Measurements from ENCODE around the gene ABHD14A. TPM values are rescaled to one million over a fixed set of nuclear protein-coding genes. Genes with fewer than 3 reads are reported as not detected.

Gene ABHD14A
- polyA plus RNA-seq, 1 donor = 16.1 TPM

DNA sequence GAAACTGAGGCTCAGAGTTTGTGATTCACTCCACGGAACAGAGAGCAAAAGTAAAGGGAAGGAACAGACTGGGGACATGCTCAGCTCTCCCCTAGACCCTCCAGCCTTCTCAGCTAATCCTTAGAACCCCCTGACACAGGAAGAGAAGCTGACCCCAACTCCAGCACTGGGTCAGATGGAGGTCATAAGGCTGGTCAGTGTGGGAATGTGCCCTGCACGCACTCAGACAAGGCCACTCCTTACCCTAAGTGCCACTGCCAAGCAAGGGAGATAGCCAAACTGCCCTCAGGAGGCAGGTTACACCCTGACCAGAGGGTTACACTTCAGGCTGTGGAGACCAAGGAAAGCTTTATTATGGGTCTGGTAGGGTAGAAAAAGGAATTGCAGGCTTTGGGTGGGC lies 19.7 kb downstream of the ABHD14A start:
- no peak for DNase-seq (ENCODE audit: low read depth)

DNA sequence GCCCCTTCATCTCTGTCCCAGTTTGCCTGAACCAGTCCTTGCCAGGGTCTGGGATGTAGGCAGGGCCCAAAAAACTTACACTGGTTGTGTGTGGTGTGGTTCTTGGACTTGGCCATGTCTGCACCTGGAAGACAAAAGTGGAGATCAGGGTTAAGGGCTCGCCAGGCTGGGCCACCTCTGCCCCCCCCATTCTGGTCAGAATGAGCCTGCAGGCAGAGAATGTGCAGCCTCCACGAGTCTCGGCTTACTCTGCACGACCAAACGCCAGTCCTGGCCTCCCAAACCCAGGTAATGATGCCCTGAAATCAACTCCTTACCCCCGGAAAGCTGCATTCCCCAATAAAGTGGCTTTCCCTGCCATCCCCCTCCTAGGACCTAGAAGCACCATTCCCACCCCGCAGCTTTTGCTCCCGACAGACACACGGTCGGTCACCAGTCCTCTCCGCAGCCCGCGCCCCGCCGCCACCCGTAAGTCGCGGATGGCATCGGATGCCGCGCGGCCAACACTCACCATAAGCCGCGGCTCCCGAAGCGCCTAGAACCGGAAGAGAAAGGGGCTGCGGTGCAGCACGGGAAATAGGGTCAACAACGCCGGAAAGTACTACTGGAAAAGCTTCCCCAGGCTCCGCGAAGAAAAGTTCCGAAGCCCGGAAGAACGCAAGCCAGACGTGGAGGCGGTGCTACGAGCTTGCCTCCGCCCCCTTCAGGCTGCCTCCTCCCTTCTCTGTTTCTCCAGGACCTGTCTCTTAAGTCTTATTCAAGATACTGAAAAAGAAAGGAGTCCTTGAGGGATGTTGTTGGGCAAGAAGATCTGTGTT lies 20.7 kb downstream of the ABHD14A start, which contains the start of gene RPL29:
Gene RPL29, minus strand, starts transcription at position 550 of the 818 bp plus-strand sequence. Its CDS starts 434 bp downstream, at position 116.
- peak; percentile 92 for DNase-seq (ENCODE audit: low read depth)

DNA sequence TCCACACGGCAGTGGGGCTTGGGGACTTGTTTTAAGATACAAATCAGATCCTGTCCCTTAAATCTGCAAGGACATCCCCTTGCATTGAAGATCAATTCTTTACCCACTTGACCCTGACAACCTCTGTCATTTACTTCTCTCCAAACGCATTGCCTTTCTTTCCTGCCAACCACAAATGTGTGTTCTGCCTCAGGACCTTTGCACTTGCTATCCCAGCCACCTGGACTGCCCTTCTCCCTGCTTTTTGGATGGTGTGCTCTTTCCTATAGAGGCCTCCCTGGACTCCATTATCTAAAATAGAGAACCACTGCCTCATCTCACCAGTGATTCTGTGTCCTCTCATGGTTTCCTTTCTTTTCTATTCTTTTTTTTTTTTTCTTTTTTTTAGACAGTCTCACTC lies 22.3 kb downstream of the ABHD14A start:
- DNase-seq (ENCODE audit: low read depth) = no peak

DNA sequence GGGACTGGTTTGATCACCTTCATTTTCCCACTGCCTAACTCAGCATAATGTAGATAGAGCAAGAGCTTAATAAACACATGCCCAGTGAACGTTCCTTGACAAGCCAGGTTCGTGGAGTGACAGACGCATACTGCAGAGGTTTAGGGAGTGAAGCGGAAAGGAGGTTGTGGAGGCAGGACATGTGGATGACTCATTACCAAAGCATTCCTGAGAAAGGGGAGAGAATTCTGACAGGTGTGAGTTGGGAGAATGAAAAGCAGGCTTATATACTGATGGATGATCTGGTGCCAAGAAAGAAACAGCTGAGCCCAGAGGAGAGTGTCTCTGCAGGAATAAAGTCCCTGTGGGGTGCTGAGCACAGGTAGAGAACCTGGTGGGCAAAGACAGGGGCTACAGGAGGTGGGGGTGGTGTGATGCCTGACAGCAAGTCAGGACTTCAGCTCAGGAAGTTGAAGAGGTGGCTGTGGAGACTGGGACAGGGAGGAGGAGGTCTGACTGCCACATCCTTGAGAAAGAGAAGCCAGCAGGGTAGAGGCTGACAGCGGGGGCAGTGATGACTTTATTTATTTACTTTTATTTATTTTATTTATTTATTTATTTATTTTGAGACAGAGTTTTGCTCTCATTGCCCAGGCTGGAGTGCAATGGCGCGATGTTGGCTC lies 23.2 kb downstream of the ABHD14A start:
- DNase-seq (ENCODE audit: low read depth) = no peak

DNA sequence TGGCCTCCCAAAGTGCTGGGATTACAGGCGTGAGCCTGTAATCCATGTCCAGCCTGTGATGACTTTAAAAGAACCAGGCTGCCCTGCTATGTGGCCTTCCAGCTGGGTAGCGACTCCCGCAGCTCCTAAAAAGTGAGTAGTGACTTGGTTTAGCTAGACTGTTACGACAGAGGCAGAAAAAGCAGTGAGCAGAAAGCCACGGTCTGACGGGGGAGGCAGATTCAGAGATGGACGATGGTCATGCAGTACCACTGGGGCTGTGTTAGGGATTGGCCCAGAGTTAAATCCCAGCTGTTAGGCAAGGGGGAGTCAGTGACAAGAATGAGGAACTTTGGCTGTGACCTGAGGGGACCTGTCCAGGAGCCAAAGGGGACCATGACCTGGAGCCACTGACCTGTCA lies 23.9 kb downstream of the ABHD14A start:
- no peak for DNase-seq (ENCODE audit: low read depth)

DNA sequence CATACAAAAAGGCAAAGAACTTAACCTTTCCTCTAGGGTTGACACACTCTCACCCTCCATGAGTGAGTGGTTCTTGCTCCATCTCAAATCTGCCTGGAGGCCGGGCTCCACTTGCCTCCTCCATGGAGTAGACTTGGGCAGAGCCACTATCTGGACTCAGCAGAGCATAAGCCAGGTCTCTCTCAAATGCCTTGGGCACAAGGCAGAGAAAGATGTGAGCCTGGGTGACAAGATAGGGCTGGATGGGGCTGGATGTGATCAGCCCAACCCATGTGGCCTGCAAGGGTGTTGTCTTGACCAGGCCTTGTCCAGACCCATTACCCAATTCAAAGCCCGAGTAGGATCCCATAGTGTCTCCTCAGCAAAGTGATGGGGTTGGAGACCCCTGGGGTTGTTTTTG lies 25.0 kb downstream of the ABHD14A start:
- DNase-seq (ENCODE audit: low read depth) = no peak

DNA sequence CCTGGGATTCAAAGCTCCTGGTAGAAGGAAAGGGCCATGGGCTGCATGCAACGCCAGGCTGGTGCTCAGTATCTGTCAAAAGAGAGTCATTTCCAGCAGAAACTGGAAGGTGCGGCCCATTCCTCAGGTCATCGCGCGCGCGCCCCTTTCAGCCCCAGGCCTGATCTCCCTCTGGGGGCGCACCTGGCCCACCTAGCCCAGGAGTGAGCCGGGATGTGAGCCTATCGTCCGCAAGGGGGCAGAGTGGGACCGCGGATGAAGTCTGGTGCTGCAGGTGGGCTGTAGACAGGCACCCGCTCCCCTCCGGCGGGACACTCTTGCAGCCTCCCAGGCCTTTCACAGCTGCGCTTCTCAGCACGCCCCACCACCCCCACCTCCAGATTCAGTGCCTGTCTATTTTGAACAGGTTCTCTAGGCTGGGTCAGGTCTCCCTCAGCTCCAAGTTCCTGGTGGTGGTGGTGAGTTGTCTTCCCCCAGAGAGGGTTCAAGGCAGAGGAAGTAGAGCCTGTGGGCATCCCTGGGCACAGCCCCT lies 26.6 kb downstream of the ABHD14A start:
- no peak for DNase-seq (ENCODE audit: low read depth)

DNA sequence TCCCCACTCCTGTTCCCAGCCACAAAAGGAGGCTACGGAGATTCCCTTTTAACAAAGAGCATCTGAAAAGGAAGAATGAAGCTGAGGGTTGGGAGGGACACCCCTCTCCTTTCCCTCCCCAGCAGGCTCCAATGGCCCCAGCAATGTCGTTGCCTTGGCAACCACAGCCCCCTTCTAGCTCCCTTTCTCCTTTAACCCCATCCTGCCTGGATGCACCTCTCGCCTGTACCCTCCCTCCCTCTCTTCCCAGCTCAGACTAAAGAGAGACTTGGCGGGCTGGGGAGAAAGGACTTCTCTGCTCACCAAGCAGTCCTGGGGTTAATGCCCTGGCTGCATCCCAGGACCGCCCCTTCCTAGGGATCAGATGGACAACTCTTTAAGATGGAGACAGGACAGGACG lies 27.9 kb downstream of the ABHD14A start:
- no peak for DNase-seq (ENCODE audit: low read depth)

DNA sequence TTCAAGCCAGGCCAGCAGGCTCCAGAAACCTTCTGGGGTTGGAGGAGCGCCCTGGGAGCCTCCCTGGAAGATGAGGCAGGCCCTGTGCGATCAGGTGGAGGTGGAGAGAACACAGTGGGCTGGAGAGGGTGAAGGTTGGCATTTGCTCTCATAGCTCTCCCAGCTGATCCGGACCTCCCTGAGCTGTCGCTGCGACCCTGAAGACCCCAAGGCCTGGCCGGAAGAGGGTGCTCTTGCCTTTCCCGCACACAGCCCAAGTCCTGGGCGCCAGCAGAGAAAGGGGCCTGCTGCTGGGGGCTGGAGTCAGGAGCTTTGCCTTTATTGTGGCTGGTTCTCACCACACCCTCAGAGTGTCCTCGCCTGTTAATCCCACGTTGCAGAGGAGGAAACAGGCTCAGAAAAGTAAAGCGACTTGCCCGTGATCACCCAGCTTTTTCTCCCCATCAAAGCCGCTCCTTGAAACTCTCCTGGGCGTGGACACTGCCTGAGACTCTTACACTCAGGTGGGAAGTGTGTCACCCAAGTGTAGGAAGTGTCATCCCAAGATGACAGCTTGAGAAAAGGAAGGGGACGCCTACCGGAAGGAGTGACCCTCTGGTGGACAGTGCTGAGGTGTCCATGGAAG lies 29.4 kb downstream of the ABHD14A start:
- DNase-seq (ENCODE audit: low read depth) = no peak

DNA sequence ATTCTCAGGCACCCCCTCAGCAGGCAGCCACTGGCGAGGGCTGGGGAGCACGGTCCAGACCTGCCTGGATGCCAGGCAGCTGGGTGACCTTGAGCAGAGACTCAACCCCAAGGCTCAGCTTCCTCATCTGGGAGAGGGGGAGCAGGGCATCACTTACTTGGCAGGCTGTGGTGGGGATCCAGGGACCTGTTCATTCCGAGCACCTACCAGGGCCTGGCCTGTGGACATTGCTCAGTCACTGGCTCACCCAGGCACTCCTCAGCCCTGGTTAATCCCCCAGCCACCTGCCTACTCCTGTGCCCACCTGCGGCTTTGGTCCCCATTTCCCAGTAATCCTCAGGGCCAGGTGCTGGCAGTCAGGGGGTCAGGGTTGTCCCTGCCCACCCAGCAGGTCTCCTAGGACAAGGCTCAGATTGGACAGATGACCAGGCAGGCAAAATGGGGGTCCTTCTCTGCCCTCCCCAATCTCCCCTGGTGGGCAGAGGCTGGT lies 30.1 kb downstream of the ABHD14A start:
- DNase-seq (ENCODE audit: low read depth) = no peak

DNA sequence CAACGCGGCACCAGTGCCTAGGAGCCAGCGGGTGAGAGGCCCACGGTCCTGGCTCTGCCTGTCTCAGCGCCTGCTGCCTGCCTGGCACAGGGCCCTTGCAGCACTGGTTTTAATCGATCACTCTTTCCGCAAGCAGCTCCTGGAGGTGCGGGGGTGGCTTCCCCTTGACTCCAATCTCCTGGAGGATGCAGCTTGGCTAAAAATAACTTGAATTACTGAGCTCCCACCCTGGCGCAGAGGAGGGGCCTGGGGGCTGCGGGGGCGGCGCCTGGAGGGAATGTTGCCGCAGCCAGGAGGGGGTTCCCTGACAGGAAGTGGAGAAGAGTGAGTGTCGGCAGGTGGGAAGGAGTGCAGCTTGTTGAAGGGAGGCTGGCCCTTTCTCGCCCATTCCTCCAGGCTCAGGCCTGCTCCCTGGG lies 30.7 kb downstream of the ABHD14A start:
- DNase-seq (ENCODE audit: low read depth) = no peak

DNA sequence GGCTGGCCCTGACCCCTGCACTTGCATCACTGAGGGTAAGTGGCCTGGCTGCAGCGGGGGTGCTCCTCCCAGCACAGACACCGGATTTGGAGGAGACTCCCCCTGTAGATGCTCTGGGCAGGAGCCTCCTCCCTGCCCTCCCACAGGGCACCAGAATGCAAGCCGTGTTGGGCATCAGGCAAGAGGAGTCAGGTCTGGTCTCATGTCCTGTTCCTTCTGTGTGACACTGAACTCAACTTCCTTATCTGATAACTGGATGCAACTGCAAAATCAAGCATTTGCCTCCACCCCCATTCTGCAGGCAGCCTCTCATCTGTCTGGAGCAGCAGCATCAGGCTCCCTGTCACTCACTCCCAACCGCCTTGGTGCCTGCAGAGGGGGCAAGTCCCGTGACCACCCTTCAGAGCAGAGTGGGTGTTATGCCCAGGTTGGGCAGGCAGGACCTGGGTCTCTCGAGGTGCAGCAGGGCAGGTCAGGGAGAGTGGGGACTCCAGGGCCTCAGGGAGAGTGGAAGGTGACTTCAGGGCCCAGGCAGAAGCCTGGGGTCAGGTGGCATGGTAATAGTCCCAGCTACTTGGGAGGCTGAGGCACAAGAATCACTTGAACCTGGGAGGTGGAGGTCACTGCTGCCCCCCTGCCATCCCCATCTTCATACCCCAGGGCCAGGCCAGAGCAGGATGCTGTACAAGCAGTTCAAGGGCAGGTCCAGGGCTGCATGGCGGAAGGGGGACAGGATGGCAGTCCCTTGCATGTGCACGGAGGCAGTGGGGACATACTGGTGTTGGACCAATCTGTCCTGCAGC lies 31.4 kb downstream of the ABHD14A start:
- DNase-seq (ENCODE audit: low read depth) = no peak

DNA sequence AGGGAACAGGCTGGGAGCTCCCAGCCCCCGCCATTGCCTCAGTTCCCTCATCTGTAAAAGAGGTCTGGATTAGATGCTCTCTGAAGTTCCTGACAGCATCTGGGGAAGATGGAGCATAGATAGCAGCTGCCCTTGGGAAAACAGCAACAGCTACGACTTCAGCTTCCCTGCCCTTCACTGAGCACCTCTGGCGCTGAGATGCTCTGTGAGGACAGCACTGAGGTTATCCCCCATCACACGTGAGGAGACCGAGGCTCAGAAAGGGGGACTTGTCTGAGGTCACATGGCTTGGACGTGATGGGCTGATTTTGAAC lies 31.9 kb downstream of the ABHD14A start:
- DNase-seq (ENCODE audit: low read depth) = no peak

DNA sequence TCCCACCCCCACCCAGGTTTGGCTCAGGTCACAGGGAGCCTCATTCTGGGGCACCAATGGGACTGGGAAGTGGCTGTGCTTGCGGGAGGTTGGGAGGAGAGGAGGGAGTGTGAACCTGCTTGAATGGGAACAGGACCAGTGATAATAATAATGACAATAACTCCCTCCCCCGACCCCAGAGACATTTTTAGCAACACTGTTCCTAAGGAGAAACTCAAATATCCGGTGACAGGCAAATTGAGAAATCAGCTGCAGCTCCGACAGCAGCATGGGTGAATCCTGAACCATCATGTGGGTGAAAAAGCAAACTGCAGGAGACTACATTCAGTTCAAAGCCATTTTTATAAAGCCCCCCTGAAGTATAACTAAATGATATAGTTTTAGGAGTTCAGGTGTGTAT lies 32.4 kb downstream of the ABHD14A start:
- no peak for DNase-seq (ENCODE audit: low read depth)

DNA sequence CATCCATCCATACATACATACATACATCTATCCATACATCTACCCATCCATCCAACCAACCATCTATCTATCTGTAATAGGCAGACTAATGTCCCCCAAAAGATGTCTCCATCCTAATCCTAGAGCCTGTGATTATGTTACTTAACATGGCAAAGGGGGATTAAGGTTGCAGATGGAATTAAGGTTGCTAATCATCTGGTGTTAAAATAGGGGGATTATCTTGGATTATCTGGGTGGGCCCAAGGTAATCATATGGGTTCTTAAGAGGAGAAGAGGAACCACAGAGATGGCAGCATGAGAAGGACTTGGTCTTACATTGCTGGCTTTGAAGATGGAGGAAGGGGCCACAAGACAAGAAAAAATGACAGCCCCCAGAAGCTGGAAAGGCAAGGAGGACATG lies 35.6 kb downstream of the ABHD14A start:
- DNase-seq (ENCODE audit: low read depth) = no peak

DNA sequence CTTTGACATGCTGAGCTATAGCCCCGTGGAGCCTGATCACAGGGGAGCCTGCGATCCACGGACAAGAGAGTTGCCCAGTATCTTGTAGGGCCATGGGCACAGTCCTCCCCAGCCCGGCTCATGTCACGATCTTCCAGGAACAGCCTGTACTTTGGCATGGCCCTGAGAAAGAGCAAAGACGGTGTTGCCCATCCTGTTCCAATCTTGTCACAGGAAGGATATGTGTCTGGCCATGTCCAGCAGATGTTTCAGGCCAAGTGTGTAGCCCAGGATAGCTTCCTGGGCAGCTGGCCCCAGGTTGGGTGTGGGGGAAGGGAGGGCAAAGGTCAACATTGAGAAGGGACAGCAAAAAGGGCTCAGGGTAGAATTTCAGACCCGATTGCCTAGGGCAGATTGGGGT lies 37.8 kb downstream of the ABHD14A start:
- no peak for DNase-seq (ENCODE audit: low read depth)

DNA sequence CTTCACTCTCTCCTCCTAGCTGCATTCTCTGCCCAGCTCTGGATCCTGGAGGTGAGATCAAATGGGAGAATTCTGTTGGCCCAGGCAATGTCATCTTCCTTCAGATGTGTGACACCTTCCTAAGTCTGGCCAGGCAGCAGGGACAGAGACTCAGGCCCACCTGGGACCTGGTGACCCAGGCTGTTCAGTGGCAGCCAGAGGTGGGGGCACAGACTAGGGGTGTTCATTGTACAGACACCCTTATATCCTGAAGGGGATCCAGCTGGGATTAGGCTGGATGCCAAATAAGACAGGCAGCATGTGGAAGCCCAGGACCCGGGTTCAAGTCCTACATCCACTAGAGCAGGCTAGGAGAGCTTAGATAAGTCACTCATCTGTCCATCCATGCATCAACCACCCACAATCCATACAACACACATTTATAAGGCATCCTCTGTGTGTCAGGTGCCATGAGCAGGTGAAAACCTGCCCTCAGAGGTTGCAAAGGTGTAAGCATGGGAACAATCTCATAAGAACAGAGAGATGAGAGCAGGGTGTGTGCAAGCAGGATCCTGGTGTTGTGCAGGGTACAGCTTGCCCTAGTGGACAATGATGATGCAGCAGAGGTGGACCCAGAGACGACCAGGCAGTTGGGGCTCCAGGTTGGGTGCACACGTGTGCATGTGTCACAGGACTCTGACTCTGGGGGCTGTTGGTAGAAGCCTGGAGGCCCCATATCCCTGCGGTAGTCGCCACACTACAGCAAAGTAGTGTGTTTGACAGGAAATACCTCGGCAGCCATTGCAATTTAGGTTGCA lies 39.1 kb downstream of the ABHD14A start:
- no peak for DNase-seq (ENCODE audit: low read depth)

DNA sequence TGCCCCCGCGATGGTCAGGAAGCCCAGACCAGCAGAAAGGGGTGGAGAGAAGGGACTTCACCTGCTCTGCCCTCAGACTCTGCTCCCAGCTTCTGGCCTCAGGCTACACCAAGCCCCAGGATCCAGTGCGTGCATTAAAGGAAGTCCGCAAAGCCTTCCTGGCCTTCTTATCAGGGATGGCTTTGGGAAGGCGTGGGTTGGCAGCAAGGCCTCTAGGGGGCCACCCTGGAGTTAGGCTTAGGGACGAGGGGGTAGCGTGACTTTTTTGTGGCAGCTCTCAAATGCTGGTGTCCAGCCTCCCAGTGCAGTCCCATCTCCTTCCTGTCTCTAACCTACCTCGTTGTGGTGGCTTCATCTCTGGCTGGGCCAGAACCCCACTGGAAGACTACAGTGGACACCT lies 39.7 kb downstream of the ABHD14A start:
- no peak for DNase-seq (ENCODE audit: low read depth)

DNA sequence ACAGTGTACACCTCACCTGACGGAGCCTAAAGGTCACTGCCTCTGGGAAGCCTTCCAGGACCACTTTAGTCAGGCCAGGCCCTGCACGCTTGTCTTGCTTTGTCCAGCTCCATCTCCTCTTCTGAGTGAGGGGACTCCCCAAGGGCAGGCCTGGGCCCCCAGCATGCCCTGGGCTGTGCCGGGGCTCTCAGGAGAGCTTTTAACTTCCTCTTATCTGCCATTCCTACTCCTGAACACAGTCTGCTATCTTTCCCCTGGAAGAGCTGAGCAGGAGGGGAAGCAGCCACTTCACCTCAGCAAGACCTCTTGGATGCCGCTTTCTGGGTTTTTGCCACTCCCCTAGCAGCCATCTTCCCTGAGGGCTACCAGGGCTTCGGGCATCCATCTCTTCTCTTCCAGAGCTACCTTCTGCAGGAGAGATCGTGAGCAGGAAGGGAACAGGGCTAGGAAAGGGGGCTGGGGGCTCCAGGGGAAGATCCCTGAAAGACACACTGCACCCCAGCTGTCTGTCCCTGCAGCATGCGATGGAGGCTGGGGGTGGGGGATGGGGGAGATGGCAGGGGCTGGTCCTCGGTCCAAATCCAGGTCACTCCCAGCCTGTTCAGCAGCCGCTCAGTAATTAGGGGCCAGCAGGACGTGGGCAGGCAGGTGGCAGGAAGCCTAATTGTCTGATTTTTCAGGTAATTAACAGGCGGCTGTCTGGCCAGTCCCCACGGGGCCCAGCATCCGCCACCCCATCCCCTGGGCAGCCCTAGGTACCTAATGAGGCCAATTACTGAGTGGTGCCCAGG lies 40.8 kb downstream of the ABHD14A start:
- no peak for DNase-seq (ENCODE audit: low read depth)

DNA sequence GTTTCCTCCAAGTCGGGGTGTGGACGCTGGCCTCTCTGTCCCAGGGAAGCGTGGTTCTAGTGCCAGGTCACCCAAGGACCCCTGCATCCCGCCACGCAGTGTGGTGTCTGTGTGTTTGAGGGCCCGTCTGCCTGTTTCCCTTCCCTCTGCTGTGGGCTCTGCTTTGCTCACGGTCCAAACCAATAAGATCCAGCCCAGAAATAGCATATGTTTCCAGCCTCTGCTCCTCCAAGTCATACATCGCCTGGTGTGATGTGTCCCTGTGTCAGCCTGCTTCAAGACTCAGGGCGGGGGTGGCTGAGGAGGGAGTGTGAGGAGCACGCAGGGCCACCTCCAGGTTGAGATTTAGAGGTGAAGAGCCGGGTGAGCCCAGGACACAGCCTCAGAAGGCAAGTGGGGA lies 42.7 kb downstream of the ABHD14A start:
- no peak for DNase-seq (ENCODE audit: low read depth)

Measured in forelimb muscle (tissue), 1 donor.